ENCODE measurements around the gene IMMP2L. TPM values are rescaled to one million over a fixed set of nuclear protein-coding genes. Genes with fewer than 3 reads are reported as not detected.

IMMP2L gene
- polyA plus RNA-seq, 1 donor (not counting 4 experiments of a cell fraction or from before 2014, with no cell fraction given), result 14.1 TPM

GRCh38 chr7:111476586-111477293 lies 85.6 kb downstream of the IMMP2L start:
- Histone ChIP-seq H3K4me3 (ENCODE audit: control insufficient read depth in 2 of 3, extremely low read depth in 1 of 3, insufficient read depth in 2 of 3, low read depth in 1 of 3, low read length in 3 of 3) (no peak overlapping the region), H3K4me1 (ENCODE audit: control insufficient read depth, extremely low read depth, insufficient read depth, low read length) (no peaks in the 10 kb centered on the region), H3K9me1 (ENCODE audit: control insufficient read depth, extremely low read depth, insufficient read depth, low read length) (no peaks in the 10 kb centered on the region), H3K9ac (ENCODE audit: control insufficient read depth, extremely low read depth, insufficient read depth, low read length) (no peak overlapping the region), H3K27me3 (ENCODE audit: control insufficient read depth, extremely low read depth, insufficient read depth, low read length) (no peaks in the 10 kb centered on the region), H3K79me2 (ENCODE audit: control insufficient read depth, insufficient read depth, low read length) (no peaks in the 10 kb centered on the region), H3K36me3 (ENCODE audit: control insufficient read depth in 2 of 2, extremely low read depth in 1 of 2, insufficient read depth in 2 of 2, low read length in 2 of 2) (no peaks in the 10 kb centered on the region), H3K9me3 (ENCODE audit: control insufficient read depth, low read depth, low read length) (no peaks in the 10 kb centered on the region), H3K27ac (ENCODE audit: control insufficient read depth, insufficient read depth, low read length) (no peak overlapping the region), H4K20me1 (ENCODE audit: control insufficient read depth, extremely low read depth, insufficient read depth, low read length) (no peaks in the 10 kb centered on the region), H3K4me2 (ENCODE audit: control insufficient read depth, extremely low read depth, insufficient read depth, low read depth, low read length) (no peak overlapping the region), H2AFZ (ENCODE audit: control insufficient read depth, low read length) (no peak overlapping the region)
- dilution Hi-C loops (cut with MboI; ENCODE audit: extremely low pct_ligation_motif_present, low sequenced_read_pairs), result no loop called here
- FAIRE-seq (no peak), DNase-seq (ENCODE audit: low read depth, low spot score) (no peak)
- no peak for TF ChIP-seq EZH2 (IDR thresholded peaks at IDR 0.05; ENCODE audit: low read length)
- TF ChIP-seq CTCF (optimal IDR thresholded peaks at IDR 0.05 in 1 of 3, IDR thresholded peaks at IDR 0.05 in 1 of 3, conservative IDR thresholded peaks at IDR 0.05 in 1 of 3; ENCODE audit: extremely low read depth in 1 of 3, insufficient read depth in 2 of 3, low read length in 3 of 3), result no peak

- H3K27me3 ChIP-seq (ENCODE audit: control insufficient read depth, extremely low read depth, insufficient read depth, low read length), result no peaks in the 10 kb centered on the region
- FAIRE-seq (no peak), DNase-seq (ENCODE audit: low read depth, low spot score) (no peak)
- no peaks in the 10 kb centered on the region for H3K4me1 ChIP-seq (ENCODE audit: control insufficient read depth, extremely low read depth, insufficient read depth, low read length)
- H3K36me3 ChIP-seq (ENCODE audit: control insufficient read depth in 2 of 2, extremely low read depth in 1 of 2, insufficient read depth in 2 of 2, low read length in 2 of 2), result no peaks in the 10 kb centered on the region
- H3K4me3 ChIP-seq (ENCODE audit: control insufficient read depth in 2 of 3, extremely low read depth in 1 of 3, insufficient read depth in 2 of 3, low read depth in 1 of 3, low read length in 3 of 3), result no peak overlapping the region
- H4K20me1 ChIP-seq (ENCODE audit: control insufficient read depth, extremely low read depth, insufficient read depth, low read length), result no peaks in the 10 kb centered on the region
- TF ChIP-seq CTCF (optimal IDR thresholded peaks at IDR 0.05 in 1 of 3, IDR thresholded peaks at IDR 0.05 in 1 of 3, conservative IDR thresholded peaks at IDR 0.05 in 1 of 3; ENCODE audit: extremely low read depth in 1 of 3, insufficient read depth in 2 of 3, low read length in 3 of 3), result no peak
- TF ChIP-seq EZH2 (IDR thresholded peaks at IDR 0.05; ENCODE audit: low read length), result no peak
- H3K27ac ChIP-seq (ENCODE audit: control insufficient read depth, insufficient read depth, low read length), result no peak overlapping the region
- no peaks in the 10 kb centered on the region for H3K9me1 ChIP-seq (ENCODE audit: control insufficient read depth, extremely low read depth, insufficient read depth, low read length)
- no peak overlapping the region for H3K4me2 ChIP-seq (ENCODE audit: control insufficient read depth, extremely low read depth, insufficient read depth, low read depth, low read length)
- H3K79me2 ChIP-seq (ENCODE audit: control insufficient read depth, insufficient read depth, low read length), result no peaks in the 10 kb centered on the region
- dilution Hi-C loops (cut with MboI; ENCODE audit: extremely low pct_ligation_motif_present, low sequenced_read_pairs), result no loop called here
- H3K9me3 ChIP-seq (ENCODE audit: control insufficient read depth, low read depth, low read length), result no peaks in the 10 kb centered on the region
- H2AFZ ChIP-seq (ENCODE audit: control insufficient read depth, low read length), result no peak overlapping the region
- no peak overlapping the region for H3K9ac ChIP-seq (ENCODE audit: control insufficient read depth, extremely low read depth, insufficient read depth, low read length)
These were observed 86.3 kb downstream of the IMMP2L start for GRCh38 chr7:111475959-111476358.

All from keratinocyte (primary cell).